HEK293 (cell line): Measurements from ENCODE around the gene SBF2.

Experiments
- CTCF ChIA-PET: fragments of 350-600 bp; formaldehyde crosslinking; extraction: SDS; loops from one replicate; lab custom pipeline; 2021; ENCODE audit warnings: antibody characterized with exemption; lab: Yijun Ruan, JAX
- POLR2A ChIA-PET: fragments of 300-600 bp; formaldehyde crosslinking; extraction: SDS; loops from one replicate; lab custom pipeline; 2020; ENCODE audit warnings: antibody characterized with exemption, inconsistent platforms; lab: Yijun Ruan, JAX
- H3K27ac ChIP-seq: fragments of 200-500 bp; sonication (Bioruptor generic); 2 replicates; pipeline ENCODE4 v1.5.1; 2014; ENCODE audit warnings: low read depth, low read length, control low read depth, inconsistent platforms; ENCODE audit errors: extremely low read depth
- H3K36me3 ChIP-seq, 2 experiments: fragments of 200-500 bp in 1 of 2; sonication (Bioruptor generic) in 1 of 2; 1 replicate in 1 of 2; 2 replicates in 1 of 2; pipeline ENCODE4 v1.5.1; 2014 to 2017; ENCODE audit warnings: inconsistent platforms in 2 of 2, low read length in 2 of 2; ENCODE audit not compliant: control insufficient read depth in 2 of 2, insufficient read depth in 1 of 2
- H3K4me1 ChIP-seq: fragments of 200-500 bp; sonication (Bioruptor generic); 2 replicates; pipeline ENCODE4 v1.5.1; 2014; ENCODE audit warnings: mild to moderate bottlenecking, low read length, inconsistent platforms; ENCODE audit not compliant: control insufficient read depth, insufficient read depth
- H3K4me3 ChIP-seq: 2 replicates; pipeline ENCODE4 v1.5.1; 2011; ENCODE audit warnings: low read depth, mild to moderate bottlenecking, control low read depth, low read length, moderate library complexity
- H3K9me3 ChIP-seq: fragments of 200-500 bp; sonication (Bioruptor generic); 2 replicates; pipeline ENCODE4 v1.5.1; 2014; ENCODE audit warnings: low read depth, low read length, inconsistent platforms; ENCODE audit not compliant: control insufficient read depth, insufficient read depth
- BCL11A ChIP-seq: fragments of 450-650 bp; formaldehyde crosslinking; IDR thresholded peaks from 2 replicates; pipeline ENCODE4 v1.5.1; 2016; ENCODE audit warnings: low read depth, missing biosample characterization, missing genetic modification characterization
- EGR2 ChIP-seq: fragments of 450-650 bp; formaldehyde crosslinking; IDR thresholded peaks from 2 replicates; pipeline ENCODE4 v1.5.1; 2016; ENCODE audit warnings: low read depth, missing biosample characterization, missing genetic modification characterization
- GLI4 ChIP-seq: fragments of 450-650 bp; formaldehyde crosslinking; IDR thresholded peaks from 2 replicates; pipeline ENCODE4 v1.5.1; 2016; ENCODE audit warnings: missing biosample characterization, missing genetic modification characterization
- HOXA7 ChIP-seq: sonication (generic); formaldehyde crosslinking; IDR thresholded peaks from 2 replicates; pipeline ENCODE4 v1.8.1; 2022; ENCODE audit warnings: missing genetic modification reagents, borderline replicate concordance
- KLF9 ChIP-seq: fragments of 450-650 bp; formaldehyde crosslinking; IDR thresholded peaks from 2 replicates; pipeline ENCODE4 v1.5.1; 2016; ENCODE audit warnings: missing biosample characterization, missing genetic modification characterization, low read depth
- SALL2 ChIP-seq: fragments of 450-650 bp; formaldehyde crosslinking; IDR thresholded peaks from 2 replicates; pipeline ENCODE4 v1.5.0; 2017; ENCODE audit warnings: missing biosample characterization, mild to moderate bottlenecking, missing genetic modification characterization, borderline replicate concordance
- ZBTB17 ChIP-seq: fragments of 450-650 bp; formaldehyde crosslinking; IDR thresholded peaks from 2 replicates; pipeline ENCODE4 v1.5.1; 2016; ENCODE audit warnings: missing biosample characterization, missing genetic modification characterization
- ZBTB7A ChIP-seq: fragments of 450-650 bp; formaldehyde crosslinking; IDR thresholded peaks from 2 replicates; pipeline ENCODE4 v1.5.1; 2016; ENCODE audit warnings: low read depth, missing biosample characterization, missing genetic modification characterization
- ZNF155 ChIP-seq: fragments of 450-650 bp; formaldehyde crosslinking; IDR thresholded peaks from 2 replicates; pipeline ENCODE4 v1.5.1; 2016; ENCODE audit warnings: missing biosample characterization, missing genetic modification characterization
- ZNF174 ChIP-seq: fragments of 450-650 bp; formaldehyde crosslinking; IDR thresholded peaks from 2 replicates; pipeline ENCODE4 v1.5.0; 2017; ENCODE audit warnings: missing biosample characterization, mild to moderate bottlenecking, missing genetic modification characterization
- ZNF19 ChIP-seq: fragments of 450-650 bp; formaldehyde crosslinking; IDR thresholded peaks from 2 replicates; pipeline ENCODE4; 2016; ENCODE audit warnings: missing biosample characterization, missing genetic modification characterization, low read depth
- ZNF202 ChIP-seq: fragments of 450-650 bp; formaldehyde crosslinking; IDR thresholded peaks from 2 replicates; pipeline ENCODE4 v1.5.1; 2016; ENCODE audit warnings: missing biosample characterization, missing genetic modification characterization, borderline replicate concordance
- ZNF223 ChIP-seq: fragments of 450-650 bp; formaldehyde crosslinking; IDR thresholded peaks from 2 replicates; pipeline ENCODE4 v1.5.1; 2016; ENCODE audit warnings: missing biosample characterization, missing genetic modification characterization
- ZNF311 ChIP-seq: fragments of 450-650 bp; formaldehyde crosslinking; IDR thresholded peaks from 2 replicates; pipeline ENCODE4 v1.5.1; 2017; ENCODE audit warnings: missing biosample characterization, missing genetic modification characterization, borderline replicate concordance
- ZNF548 ChIP-seq: fragments of 450-650 bp; formaldehyde crosslinking; IDR thresholded peaks from 2 replicates; pipeline ENCODE4 v1.5.1; 2016; ENCODE audit warnings: missing biosample characterization, missing genetic modification characterization
- ZNF561 ChIP-seq: fragments of 450-650 bp; IDR thresholded peaks from 2 replicates; pipeline ENCODE4 v1.5.1; 2018; ENCODE audit warnings: missing biosample characterization, missing genetic modification characterization, borderline replicate concordance
- ZNF677 ChIP-seq: fragments of 450-650 bp; IDR thresholded peaks from 2 replicates; pipeline ENCODE4 v1.5.0; 2018; ENCODE audit warnings: missing biosample characterization, mild to moderate bottlenecking, missing genetic modification characterization, moderate library complexity
- ZNF76 ChIP-seq: fragments of 450-650 bp; formaldehyde crosslinking; IDR thresholded peaks from 2 replicates; pipeline ENCODE4; 2016; ENCODE audit warnings: low read depth, missing biosample characterization, missing genetic modification characterization, borderline replicate concordance
- ZNF785 ChIP-seq: fragments of 450-650 bp; formaldehyde crosslinking; IDR thresholded peaks from 2 replicates; pipeline ENCODE4 v1.5.1; 2016; ENCODE audit warnings: missing biosample characterization, missing genetic modification characterization
- TF ChIP-seq, protein P1 (sequence below): fragments of 450-650 bp; formaldehyde crosslinking; IDR thresholded peaks from 2 replicates; pipeline ENCODE4 v1.5.1; 2016; ENCODE audit warnings: missing biosample characterization, missing genetic modification characterization
- TF ChIP-seq, protein P2 (sequence below): fragments of 450-650 bp; formaldehyde crosslinking; IDR thresholded peaks from 2 replicates; pipeline ENCODE4; 2016; ENCODE audit warnings: missing biosample characterization, missing genetic modification characterization
- TF ChIP-seq, protein P3 (sequence below): fragments of 450-650 bp; formaldehyde crosslinking; IDR thresholded peaks from 2 replicates; pipeline ENCODE4 v1.5.1; 2016; ENCODE audit warnings: missing biosample characterization, missing genetic modification characterization, low read depth

Gene SBF2

DNA sequence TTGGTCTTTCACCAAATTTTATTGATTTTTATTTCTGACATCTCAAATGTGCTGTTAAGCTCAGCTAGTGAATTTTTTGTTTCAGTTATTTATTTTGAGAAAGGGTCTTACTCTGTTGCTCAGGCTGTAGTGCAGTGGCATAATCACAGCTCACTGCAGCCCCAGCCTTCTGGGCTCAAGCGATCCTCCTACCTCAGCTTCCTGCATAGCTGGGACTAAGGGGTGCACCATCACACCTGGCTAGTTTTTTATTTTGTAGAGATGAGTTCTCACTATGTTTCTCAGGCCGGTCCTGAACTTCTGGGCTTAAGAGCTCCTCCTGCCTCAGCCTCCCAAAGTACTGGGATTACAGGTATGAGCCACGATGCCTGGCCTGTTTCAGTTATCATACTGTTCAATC is 282.0 kb downstream of the SBF2 start:
- ChIA-PET POLR2A (no interaction called here), CTCF (interaction anchor here (0.6 kb wide), 2 partner anchors 9 to 348 kb away, joined by 3 to 9 read pairs; no protein-coding TSS in a partner anchor)
- H3K27ac ChIP-seq = no peak overlapping the region
- H3K9me3 ChIP-seq = no peaks in the 10 kb centered on the region
- H3K4me1 ChIP-seq = no peaks in the 10 kb centered on the region
- no peak overlapping the region for H3K4me3 ChIP-seq
- H3K36me3 ChIP-seq = no peaks in the 10 kb centered on the region
- TF ChIP-seq ZNF19 (tag by site-specific recombination) (no peak), SALL2 (no peak), ZNF548 (tag by site-specific recombination) (no peak), ZNF561 (no peak), ZNF785 (tag by site-specific recombination) (no peak), ZBTB17 (no peak), GLI4 (tag by site-specific recombination) (no peak), ZNF311 (no peak), ZNF76 (tag by site-specific recombination) (no peak), ZNF223 (tag by site-specific recombination) (no peak)

DNA sequence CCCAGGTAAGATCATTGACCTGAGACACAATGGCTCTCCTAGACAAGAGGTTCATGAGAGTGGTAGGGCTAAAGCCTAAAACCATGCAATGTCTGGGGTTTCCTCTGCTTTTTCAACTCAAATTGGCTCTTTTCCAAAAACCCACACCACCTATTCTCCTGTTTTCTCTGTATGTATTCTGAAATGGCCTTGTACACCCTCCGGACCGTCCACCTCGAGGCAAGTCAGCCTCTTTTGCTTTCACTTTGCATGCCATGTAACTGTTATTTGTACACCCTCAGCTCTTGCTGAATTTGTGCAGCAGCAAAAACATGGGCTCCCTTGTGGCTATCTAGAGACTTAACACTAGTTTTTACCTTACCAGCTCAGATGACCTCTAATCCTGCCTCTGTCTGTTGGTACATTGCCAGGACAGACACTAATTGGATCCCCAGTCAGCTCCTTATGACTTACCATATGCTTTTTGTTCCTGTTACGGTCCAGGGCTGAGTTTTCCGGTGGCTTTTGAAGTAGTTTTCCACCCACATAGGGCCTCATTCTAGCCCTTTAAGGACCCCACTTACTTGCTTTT is 288.0 kb downstream of the SBF2 start:
- Histone ChIP-seq H3K4me1 (no peaks in the 10 kb centered on the region), H3K9me3 (no peaks in the 10 kb centered on the region), H3K27ac (no peak overlapping the region), H3K36me3 (no peaks in the 10 kb centered on the region), H3K4me3 (no peak overlapping the region)
- TF ChIP-seq KLF9 (no peak), ZNF223 (tag by site-specific recombination) (no peak), BCL11A (tag by site-specific recombination) (no peak), ZBTB7A (tag by site-specific recombination) (no peak), ZNF677 (tag by site-specific recombination) (no peak), ZNF202 (tag by site-specific recombination) (no peak)
- TF ChIP-seq, protein P1, sequence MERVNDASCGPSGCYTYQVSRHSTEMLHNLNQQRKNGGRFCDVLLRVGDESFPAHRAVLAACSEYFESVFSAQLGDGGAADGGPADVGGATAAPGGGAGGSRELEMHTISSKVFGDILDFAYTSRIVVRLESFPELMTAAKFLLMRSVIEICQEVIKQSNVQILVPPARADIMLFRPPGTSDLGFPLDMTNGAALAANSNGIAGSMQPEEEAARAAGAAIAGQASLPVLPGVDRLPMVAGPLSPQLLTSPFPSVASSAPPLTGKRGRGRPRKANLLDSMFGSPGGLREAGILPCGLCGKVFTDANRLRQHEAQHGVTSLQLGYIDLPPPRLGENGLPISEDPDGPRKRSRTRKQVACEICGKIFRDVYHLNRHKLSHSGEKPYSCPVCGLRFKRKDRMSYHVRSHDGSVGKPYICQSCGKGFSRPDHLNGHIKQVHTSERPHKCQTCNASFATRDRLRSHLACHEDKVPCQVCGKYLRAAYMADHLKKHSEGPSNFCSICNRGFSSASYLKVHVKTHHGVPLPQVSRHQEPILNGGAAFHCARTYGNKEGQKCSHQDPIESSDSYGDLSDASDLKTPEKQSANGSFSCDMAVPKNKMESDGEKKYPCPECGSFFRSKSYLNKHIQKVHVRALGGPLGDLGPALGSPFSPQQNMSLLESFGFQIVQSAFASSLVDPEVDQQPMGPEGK (tag by site-specific recombination) = no peak
- TF ChIP-seq, protein P2, sequence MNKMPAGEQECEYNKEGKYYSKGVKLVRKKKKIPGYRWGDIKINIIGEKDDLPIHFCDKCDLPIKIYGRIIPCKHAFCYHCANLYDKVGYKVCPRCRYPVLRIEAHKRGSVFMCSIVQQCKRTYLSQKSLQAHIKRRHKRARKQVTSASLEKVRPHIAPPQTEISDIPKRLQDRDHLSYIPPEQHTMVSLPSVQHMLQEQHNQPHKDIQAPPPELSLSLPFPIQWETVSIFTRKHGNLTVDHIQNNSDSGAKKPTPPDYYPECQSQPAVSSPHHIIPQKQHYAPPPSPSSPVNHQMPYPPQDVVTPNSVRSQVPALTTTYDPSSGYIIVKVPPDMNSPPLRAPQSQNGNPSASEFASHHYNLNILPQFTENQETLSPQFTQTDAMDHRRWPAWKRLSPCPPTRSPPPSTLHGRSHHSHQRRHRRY = no peak
- ChIA-PET CTCF (interaction anchor here (0.6 kb wide), 1 partner anchor 303 kb away, joined by 3 read pairs; no protein-coding TSS in a partner anchor), POLR2A (no interaction called here)

DNA sequence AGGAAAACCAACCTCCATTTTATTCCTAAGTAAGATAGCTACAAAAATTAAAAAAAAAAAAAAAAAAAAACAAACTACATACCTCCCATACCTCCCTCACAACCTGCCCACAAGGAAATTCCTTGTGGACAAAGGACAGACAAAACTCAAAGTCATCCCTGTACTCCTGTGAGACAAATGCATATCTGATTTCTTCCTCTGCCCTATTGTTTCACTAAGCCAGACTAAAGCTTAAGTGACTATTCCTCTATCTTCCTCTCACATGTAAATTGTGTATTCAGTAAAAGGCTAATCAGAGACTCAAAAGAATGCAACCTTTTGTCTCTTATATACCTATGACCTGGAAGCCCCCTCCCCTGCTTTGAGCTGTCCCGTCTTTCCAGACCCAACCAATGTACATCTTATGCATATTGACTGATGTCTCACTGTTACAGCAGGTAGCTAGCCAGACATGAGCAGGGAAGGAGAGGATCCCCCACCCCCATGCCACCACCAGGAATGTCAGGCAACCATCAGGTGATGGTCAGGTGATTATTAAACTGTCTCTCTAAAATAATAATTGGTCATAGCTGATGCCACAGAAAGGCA is 289.4 kb downstream of the SBF2 start:
- ChIA-PET CTCF (no interaction called here), POLR2A (interaction anchor here (0.7 kb wide), 1 partner anchor 8 kb away, joined by 4 read pairs; no protein-coding TSS in a partner anchor)
- Histone ChIP-seq H3K9me3 (no peaks in the 10 kb centered on the region), H3K4me1 (no peaks in the 10 kb centered on the region), H3K27ac (no peak overlapping the region), H3K4me3 (no peak overlapping the region), H3K36me3 (no peaks in the 10 kb centered on the region)
- TF ChIP-seq ZNF174 (tag by site-specific recombination) (no peak), ZNF155 (tag by site-specific recombination) (no peak), EGR2 (no peak), HOXA7 (CRISPR knock-in tag) (no peak)
- TF ChIP-seq, protein P3, sequence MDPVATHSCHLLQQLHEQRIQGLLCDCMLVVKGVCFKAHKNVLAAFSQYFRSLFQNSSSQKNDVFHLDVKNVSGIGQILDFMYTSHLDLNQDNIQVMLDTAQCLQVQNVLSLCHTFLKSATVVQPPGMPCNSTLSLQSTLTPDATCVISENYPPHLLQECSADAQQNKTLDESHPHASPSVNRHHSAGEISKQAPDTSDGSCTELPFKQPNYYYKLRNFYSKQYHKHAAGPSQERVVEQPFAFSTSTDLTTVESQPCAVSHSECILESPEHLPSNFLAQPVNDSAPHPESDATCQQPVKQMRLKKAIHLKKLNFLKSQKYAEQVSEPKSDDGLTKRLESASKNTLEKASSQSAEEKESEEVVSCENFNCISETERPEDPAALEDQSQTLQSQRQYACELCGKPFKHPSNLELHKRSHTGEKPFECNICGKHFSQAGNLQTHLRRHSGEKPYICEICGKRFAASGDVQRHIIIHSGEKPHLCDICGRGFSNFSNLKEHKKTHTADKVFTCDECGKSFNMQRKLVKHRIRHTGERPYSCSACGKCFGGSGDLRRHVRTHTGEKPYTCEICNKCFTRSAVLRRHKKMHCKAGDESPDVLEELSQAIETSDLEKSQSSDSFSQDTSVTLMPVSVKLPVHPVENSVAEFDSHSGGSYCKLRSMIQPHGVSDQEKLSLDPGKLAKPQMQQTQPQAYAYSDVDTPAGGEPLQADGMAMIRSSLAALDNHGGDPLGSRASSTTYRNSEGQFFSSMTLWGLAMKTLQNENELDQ = no peak
